MG63 (cell line): ENCODE data around the gene FOXO1. TPM values are rescaled to one million over a fixed set of nuclear protein-coding genes. Genes with fewer than 3 reads are reported as not detected.

Experiments used
- DNase-seq: peaks from one replicate; pipeline ENCODE4 v3.0.0-alpha.2; 2020
- H3K27me3 ChIP-seq: fragments of 250-450 bp; sonication (Bioruptor Pico); 2 replicates; pipeline ENCODE4 v1.5.1; 2020; ENCODE audit warnings: mild to moderate bottlenecking, moderate library complexity
- H3K36me3 ChIP-seq: fragments of 250-450 bp; sonication (Bioruptor Pico); 2 replicates; pipeline ENCODE4 v1.5.1; 2020; ENCODE audit warnings: mild to moderate bottlenecking, moderate library complexity
- H3K4me3 ChIP-seq: fragments of 250-450 bp; sonication (Bioruptor Pico); 2 replicates; pipeline ENCODE4 v1.5.1; 2020; ENCODE audit warnings: mild to moderate bottlenecking, moderate library complexity
- H3K9me3 ChIP-seq: fragments of 250-450 bp; sonication (Bioruptor Pico); 2 replicates; pipeline ENCODE4 v1.5.1; 2020; ENCODE audit warnings: mild to moderate bottlenecking, moderate library complexity
- total RNA-seq: library from RNA; depleted of rRNA; stranded (reverse); fragments of >200 nt; shearing (Covaris generic); gene quantifications from 2 replicates; pipeline ENCODE4 v1.2.3, GENCODE V29; 2014; ENCODE audit warnings: low replicate concordance

Gene FOXO1
- total RNA-seq, 1 experiment from 2014 or later, result 1.7 TPM

DNA sequence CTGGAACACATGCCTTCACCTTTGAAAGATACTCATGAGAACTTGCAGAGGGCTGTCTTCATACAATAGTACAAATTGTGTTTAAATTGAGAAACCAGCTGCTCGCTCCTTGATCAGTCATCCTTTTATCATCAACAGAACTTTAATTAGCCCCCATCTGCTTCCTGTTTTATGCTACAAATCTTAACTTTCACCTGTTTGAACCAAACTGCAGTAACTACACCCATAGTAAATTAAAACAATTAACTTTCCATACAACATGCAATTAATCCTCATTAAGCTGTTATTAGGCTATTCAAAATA lies 85.2 kb downstream of the FOXO1 start:
- Histone ChIP-seq H3K9me3 (peaks cover 12% of the 10 kb centered on the region; the same call in 1 of the 2 replicates), H3K4me3 (no peak overlapping the region), H3K36me3 (no peaks in the 10 kb centered on the region), H3K27me3 (no peaks in the 10 kb centered on the region)
- no peak for DNase-seq

DNA sequence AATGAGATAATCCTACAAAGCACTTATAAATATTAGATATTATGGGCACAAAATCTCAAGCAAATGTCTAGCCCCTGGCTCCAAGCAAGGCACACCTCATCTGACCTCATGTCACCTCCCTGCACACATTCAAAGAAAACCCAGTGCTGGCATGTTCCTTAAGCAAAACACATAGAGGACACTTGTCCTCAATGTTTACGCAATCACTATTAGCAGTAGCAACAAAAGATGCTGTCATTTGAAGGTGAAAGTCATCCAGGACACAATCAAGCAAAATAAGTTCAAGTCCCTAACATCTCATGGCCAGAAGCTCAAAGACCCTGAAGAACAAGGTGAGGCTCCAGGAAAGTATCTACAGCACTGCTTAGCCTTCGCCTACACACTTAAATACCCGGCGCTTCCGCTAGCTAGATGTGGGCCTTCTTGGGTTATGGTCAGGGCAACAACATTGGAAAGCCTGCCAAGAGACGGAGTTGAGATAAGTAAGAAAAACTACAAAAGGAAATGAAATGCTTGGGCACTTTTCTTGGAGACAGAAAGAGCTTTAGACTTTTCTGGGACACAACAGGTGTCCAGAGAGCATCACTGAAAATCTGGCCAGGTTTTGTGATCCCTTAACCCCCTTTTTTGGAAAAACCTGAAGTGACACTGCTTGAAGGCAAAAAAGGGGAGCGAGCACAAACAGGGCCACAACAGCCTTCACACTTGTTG lies 85.7 kb downstream of the FOXO1 start:
- Histone ChIP-seq H3K27me3 (no peaks in the 10 kb centered on the region), H3K9me3 (peaks cover 12% of the 10 kb centered on the region; the same call in 1 of the 2 replicates), H3K36me3 (no peaks in the 10 kb centered on the region), H3K4me3 (no peak overlapping the region)
- DNase-seq, result no peak

DNA sequence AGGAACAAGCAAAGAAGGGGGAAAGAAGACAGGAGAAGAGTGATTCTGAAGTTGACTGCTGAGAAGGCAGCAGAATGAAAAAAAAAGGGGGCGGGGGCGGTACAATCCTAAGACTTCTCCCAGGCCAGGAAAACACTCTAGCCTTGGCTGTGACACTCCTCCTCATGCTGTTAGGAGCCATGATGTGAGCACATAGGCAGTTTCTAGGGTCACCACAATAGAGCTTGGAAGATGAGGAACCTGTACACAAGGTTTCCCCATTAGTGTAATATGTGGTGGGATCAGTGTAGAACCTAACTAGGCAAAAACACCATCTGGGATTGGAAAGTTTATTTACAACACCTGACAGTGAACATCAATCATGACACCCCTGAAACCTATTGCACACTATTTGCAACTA lies 86.9 kb downstream of the FOXO1 start:
- no peaks in the 10 kb centered on the region for H3K36me3 ChIP-seq
- H3K4me3 ChIP-seq, result no peak overlapping the region
- peaks cover 12% of the 10 kb centered on the region; the same call in 1 of the 2 replicates for H3K9me3 ChIP-seq
- no peak for DNase-seq
- no peaks in the 10 kb centered on the region for H3K27me3 ChIP-seq

DNA sequence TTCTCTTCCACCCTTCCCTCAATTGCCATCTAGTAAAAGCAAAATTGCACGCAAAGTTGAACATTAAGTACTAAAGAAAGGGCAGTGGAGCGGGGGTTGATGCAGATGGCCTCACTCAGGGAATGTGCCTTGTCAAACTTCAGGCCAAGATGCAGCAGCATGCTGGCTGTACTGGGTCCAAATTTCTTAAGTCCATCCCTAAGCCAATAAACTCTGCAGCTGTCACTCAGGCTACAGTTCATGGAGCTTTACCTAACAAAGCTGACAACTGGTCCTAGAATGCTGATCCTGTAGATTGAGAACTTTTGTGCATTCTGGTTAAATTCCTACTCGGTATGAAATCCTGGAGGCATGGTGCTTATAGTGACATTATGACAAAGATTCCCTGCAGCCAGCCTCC lies 88.4 kb downstream of the FOXO1 start:
- H3K9me3 ChIP-seq, result peaks cover 4% of the 10 kb centered on the region; the same call in 1 of the 2 replicates
- no peak overlapping the region for H3K4me3 ChIP-seq
- DNase-seq, result no peak

DNA sequence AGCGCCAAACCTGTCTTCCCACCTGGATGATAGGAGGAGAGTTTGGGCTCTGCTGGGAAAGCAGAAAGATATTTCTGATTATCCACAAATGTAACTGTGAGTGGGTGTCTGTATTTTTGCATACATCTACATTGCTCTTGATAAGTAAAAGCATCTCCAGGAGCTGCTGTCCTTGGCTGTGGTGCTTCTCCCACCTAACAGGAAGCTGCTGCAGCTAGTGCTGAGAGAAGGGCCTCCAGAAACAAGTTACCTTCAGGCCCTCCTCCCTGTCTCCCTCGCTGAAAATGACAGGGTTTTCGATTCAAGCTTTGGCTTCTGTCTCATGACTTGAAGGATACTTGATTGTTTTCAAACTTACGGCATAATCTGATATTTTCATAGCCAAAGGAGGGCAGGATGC lies 90.1 kb downstream of the FOXO1 start:
- Histone ChIP-seq H3K27me3 (no peaks in the 10 kb centered on the region), H3K9me3 (no peaks in the 10 kb centered on the region), H3K4me3 (no peak overlapping the region), H3K36me3 (no peaks in the 10 kb centered on the region)
- no peak for DNase-seq

More for the DNA sequence above, 88.4 kb downstream of the FOXO1 start:
- no peaks in the 10 kb centered on the region for H3K36me3 ChIP-seq
- no peaks in the 10 kb centered on the region for H3K27me3 ChIP-seq

DNA sequence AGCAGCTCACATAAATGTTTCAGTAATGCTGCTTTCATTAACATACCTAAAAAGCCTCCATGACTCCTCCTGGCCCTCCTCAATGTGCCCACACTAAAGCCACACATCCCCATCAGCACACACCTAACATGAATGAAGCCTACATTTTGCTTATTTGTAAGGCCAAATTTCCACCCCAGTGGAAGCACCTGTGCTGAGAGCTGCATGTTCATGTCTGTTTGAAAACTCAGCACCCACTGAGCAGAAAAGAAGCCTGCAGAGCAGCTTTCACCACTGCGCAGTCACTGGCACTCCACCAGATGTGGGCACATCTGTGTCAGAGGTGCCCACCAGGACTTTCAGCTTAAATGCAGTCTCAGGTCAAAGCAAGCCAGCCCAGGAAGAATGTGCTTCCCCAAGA lies 93.5 kb downstream of the FOXO1 start:
- Histone ChIP-seq H3K9me3 (no peaks in the 10 kb centered on the region), H3K4me3 (no peak overlapping the region), H3K27me3 (no peaks in the 10 kb centered on the region), H3K36me3 (no peaks in the 10 kb centered on the region)
- no peak for DNase-seq

DNA sequence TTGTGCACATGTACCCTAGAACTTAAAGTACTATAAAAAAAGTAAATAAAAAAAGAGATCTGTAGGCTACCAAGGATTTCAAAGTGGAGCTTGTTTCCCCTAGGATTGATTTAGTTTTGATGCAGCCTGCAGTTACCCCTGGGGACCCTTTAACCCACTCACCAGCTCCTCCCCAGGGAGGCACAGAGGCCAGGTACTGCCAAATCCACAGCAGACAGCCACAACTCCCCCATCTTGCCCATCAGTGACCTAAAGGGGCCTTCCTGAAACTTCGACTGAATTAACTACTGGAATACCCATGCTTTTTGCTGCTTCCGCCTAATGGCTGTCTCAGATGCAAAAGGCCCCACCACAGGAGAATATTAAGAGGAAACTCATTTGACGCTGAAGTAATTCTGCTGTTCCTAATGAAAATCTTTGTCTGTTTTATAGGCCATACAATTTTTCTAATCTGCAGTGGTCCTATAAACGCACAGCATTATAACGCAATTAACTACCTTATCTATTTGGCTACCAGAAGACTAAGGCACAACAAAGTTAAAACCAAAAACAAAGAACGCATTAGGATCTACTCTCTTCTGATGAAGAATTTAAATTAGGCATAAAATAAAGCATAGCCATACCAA lies 95.0 kb downstream of the FOXO1 start:
- Histone ChIP-seq H3K27me3 (no peaks in the 10 kb centered on the region), H3K4me3 (no peak overlapping the region), H3K36me3 (no peaks in the 10 kb centered on the region), H3K9me3 (no peaks in the 10 kb centered on the region)
- no peak for DNase-seq

DNA sequence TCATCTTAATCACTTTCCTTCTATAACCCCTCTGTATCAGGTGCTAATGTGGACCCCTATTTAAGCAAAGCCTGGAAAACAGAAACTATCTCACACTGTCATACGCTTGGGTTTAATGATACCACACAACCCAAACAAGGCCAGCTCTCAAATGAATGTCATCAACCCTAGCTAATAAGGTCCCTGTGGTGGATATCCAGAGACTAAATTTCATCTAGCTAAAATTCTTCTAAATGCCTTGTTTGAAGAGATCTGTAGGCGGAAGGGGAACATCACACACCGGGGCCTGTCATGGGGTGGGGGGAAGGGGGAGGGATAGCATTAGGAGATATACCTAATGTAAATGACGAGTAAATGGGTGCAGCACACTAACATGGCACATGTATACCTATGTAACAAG lies 95.5 kb downstream of the FOXO1 start:
- Histone ChIP-seq H3K4me3 (no peak overlapping the region), H3K36me3 (no peaks in the 10 kb centered on the region), H3K27me3 (no peaks in the 10 kb centered on the region), H3K9me3 (no peaks in the 10 kb centered on the region)
- no peak for DNase-seq

DNA sequence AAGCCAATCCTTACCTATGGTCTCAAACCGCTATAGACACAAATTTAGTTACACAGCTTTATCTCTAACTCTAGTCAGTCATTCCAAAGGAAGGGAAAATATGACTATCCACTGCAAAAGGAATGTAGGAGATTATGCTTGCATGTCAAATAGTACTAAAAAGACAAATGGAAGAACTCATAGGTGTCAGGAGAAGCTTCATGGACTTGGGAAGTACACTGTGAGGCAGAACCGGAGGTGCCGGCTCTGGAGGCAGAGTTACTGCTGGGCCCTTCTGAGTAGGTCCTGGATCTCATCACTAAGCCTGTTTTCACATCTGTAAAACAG lies 97.5 kb downstream of the FOXO1 start:
- Histone ChIP-seq H3K4me3 (no peak overlapping the region), H3K9me3 (no peaks in the 10 kb centered on the region), H3K36me3 (no peaks in the 10 kb centered on the region), H3K27me3 (no peaks in the 10 kb centered on the region)
- DNase-seq, result no peak

DNA sequence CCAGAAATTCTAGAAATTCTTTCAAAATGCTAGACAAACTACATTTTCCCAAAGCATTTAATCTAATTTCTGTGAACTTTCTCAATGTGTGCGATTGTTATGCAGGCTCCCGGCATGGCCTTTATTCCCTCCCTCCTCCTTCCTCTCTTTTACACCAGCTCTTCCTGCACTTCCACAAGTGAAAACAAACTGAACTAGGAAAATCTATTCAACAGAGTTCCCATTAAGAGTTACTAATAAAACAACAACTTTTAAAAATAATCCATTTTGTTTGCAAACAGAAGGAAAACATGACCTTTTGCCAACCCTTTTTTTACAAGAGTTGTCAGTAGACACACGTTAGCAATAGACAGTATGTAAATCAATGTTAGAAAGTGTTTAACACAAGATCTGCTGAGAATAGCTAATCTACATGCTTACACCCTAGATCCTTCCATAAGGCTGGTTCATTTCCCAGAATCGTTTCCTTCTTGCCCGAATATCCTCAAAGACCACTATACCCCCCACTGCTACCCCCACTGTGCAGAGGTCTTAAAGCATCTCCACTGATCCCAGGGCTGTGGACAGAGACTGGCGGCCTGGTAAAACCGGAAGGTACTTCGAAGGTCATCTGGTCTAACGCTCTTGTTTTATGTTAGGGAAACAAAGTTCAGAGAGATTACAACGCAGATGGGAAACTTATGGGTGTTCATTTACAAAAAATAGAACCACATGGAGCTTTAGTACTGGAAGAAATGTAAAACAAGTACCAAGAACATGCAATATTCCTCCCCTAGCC lies 98.0 kb downstream of the FOXO1 start:
- H3K36me3 ChIP-seq, result no peaks in the 10 kb centered on the region
- H3K27me3 ChIP-seq, result no peaks in the 10 kb centered on the region
- no peaks in the 10 kb centered on the region for H3K9me3 ChIP-seq
- H3K4me3 ChIP-seq, result no peak overlapping the region
- no peak for DNase-seq

DNA sequence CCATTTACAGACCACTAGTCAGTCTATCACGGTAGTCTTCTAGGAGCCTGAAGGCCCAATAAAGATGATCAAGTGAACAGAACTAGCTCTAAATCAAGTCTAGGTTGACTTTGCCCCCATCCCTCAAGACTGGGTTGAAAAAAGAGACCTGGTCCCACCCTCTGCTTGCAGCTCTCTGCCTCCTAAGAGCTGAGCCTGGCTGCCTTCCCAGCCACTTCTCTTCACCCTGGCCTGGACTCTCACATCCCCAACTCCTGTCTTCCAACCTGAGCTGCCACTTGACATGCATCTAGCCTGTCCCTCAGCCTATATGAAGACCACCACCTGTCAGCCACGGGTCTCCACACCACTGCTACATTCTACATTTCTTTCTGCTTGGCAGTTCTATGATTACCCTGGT lies 99.6 kb downstream of the FOXO1 start:
- Histone ChIP-seq H3K4me3 (no peak overlapping the region), H3K9me3 (no peaks in the 10 kb centered on the region), H3K27me3 (no peaks in the 10 kb centered on the region), H3K36me3 (no peaks in the 10 kb centered on the region)
- no peak for DNase-seq

DNA sequence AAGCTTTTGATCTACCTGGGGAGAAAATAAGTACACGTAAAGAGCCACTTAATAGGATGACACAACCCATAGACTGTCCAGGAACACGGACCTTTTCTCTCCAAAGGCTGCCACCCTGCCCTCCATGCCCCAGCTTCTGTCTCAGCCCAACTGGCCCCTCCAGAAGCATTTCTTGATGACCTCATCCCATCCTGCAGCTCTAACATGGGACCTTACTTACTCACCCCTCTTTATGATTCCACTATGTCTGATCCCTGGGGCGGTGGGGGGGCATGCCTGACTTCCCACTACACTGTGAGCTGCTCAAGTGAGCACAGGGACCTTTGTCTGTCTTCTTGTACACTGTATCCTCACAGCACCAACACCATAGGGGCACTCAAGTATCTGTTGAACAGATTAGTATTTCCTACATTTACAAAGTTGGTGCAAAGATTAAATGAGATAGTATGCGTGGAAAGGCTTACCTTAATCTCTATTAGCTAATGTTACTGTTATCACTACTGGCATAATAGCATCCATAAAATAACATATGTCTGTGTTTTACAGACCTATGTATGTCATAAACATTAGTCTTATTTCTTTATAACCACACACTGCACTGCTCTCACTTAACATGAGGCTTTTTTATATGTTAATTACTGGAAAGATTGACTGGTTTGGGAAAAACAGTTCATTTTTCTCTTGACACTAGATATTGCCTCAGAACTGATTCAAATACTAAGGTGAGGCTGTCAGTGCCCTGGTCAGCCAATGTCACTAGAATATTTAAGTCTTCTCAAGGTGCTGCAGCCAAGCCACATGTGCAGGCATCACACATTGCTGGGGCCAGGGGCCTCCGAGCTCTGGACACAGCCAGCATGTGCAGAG lies 100.9 kb downstream of the FOXO1 start:
- no peaks in the 10 kb centered on the region for H3K36me3 ChIP-seq
- no peaks in the 10 kb centered on the region for H3K9me3 ChIP-seq
- peak; percentile 6 for DNase-seq
- H3K4me3 ChIP-seq, result no peak overlapping the region
- H3K27me3 ChIP-seq, result no peaks in the 10 kb centered on the region

DNA sequence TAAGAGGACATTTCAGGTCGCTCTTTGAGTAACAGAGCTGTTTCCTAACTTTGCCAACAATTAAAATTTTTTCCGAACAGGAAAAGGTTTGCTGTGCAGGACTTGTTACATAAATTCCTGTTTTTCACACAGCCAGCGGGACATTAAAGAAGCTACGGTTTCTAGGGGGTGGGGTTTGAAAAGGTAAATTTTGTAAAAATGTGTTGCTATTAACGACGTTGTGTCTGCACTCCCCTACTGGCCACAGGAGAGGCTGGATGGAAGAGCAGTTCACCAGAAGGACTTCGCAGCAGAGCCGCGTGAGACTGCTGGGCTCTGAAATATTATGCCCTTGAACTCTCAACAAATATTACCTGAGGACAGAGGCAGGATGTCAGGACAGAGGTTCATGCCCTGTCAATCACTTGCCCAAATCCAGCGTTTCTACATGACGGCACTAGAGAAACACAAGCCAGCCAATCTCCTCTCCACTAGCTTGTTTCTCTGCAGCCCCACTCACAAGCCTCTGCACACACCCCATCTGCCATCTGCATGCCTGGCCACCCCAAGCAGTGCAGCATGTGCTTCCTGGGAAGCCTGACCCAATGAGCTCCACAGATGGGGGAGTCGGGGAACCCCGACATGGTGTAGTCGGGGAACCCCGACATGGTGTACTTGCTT lies 102.0 kb downstream of the FOXO1 start:
- Histone ChIP-seq H3K9me3 (no peaks in the 10 kb centered on the region), H3K36me3 (no peaks in the 10 kb centered on the region), H3K27me3 (no peaks in the 10 kb centered on the region), H3K4me3 (no peak overlapping the region)
- no peak for DNase-seq

DNA sequence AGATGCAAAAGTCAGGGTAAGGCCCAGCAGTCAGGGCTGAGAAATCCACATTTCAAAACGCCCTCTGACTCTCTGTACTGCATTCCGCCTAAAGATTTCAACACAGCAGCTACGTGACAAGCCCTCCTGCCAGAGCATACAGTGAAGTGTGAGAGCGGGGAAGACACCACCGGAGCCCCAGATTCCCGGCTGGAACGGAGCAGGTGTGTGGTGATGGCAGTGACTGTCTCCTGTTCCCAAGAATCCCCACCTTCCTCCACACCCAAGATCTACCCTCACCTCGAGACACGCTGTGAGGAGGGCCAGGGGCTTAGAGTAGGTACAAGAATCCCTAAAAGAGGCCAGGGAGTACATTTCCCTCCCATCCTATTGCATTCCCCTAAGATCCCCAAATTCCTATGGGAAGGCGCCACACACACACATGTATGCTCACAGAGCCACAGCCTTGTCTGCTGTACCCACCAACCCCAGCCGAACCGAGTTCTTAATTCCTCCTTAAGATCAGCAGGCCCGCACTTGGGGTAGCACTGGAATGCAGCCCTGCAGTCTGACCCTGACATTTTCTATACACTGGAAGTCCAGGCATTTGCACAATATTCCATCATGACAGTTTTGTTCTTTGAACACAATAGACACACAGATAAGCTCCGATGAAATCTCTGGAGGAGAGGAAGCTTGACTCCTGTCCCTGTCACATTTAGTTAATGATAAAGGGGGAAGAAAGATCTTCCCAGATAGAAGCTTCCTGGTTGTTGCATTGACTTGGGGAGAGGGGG lies 102.9 kb downstream of the FOXO1 start:
- Histone ChIP-seq H3K9me3 (no peaks in the 10 kb centered on the region), H3K27me3 (no peaks in the 10 kb centered on the region), H3K4me3 (no peak overlapping the region), H3K36me3 (no peaks in the 10 kb centered on the region)
- DNase-seq, result no peak

DNA sequence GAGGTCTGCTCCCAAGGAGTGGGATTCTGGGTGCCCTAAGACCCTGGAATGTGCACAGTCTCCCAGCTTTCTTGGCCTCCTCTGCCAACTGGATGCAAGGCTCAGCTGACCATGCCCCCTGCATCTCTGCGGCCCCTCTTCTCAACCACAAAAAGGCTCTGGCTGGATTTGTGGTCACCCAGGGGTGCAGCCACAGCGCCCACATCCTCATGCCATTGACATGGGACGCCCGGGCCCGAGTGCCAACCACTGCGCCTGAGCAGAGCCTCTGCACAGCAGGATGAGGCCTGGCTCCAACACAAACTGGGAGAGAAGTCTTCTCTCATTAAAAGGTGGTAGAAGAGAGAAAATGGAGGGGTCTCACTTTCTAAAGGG lies 103.5 kb downstream of the FOXO1 start:
- Histone ChIP-seq H3K27me3 (no peaks in the 10 kb centered on the region), H3K4me3 (no peak overlapping the region)
- no peak for DNase-seq

DNA sequence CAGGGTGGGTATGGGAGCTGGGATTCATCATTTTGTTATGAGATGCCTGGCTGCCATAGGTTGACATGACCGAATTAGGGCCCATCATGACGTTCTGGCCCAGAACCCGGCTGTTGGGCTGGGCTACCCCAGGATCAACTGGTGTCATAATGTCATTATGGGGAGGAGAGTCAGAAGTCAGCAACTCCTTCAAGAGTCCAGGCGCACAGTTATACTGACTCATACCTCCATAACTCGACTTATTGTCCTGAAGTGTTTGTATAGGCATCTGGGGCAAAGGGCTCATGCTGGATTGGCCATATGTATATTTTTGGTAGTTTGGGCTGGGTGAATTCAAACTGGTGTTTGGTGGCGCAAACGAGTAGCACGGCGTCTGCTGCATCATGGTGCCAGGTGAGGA lies 106.5 kb downstream of the FOXO1 start:
- DNase-seq, result no peak
- H3K27me3 ChIP-seq, result no peaks in the 10 kb centered on the region
- H3K4me3 ChIP-seq, result no peak overlapping the region
- H3K36me3 ChIP-seq, result no peaks in the 10 kb centered on the region
- no peaks in the 10 kb centered on the region for H3K9me3 ChIP-seq

More for the DNA sequence above, 103.5 kb downstream of the FOXO1 start:
- no peaks in the 10 kb centered on the region for H3K9me3 ChIP-seq
- no peaks in the 10 kb centered on the region for H3K36me3 ChIP-seq
